Activated B cell treated with CpG ODN at 0.5 μM for 24 hours (primary cell): ENCODE measurements around the gene SLC19A1. TPM values are rescaled to one million over a fixed set of nuclear protein-coding genes. Genes with fewer than 3 reads are reported as not detected.
A peak's percentile ranks its signal among the peaks of the same experiment; 100 is the strongest.

ENCODE experiments used
- ATAC-seq: fragments of 200-7000 bp; cut with Tn5 transposase; one replicate; pipeline ENCODE4 v1.10.0; 2021; ENCODE audit warnings: low read depth, mild to moderate bottlenecking, moderate library complexity
- CTCF ChIA-PET: fragments of 350-600 bp; sonication (Branson Sonifier 250); formaldehyde crosslinking; loops from one replicate; lab custom pipeline; 2021; ENCODE audit warnings: antibody characterized with exemption; lab: Charles Lee
- POLR2A ChIA-PET: fragments of 350-600 bp; sonication (Branson Sonifier 250); formaldehyde crosslinking; loops from one replicate; lab custom pipeline; 2021; ENCODE audit warnings: antibody characterized with exemption; lab: Charles Lee
- DNase-seq: peaks from one replicate; pipeline ENCODE4 v3.0.0; 2022
- H3K27ac Mint-ChIP-seq: one replicate; pipeline ENCODE4 v1.8.0; 2020; ENCODE audit warnings: mixed read lengths
- H3K27me3 Mint-ChIP-seq: one replicate; pipeline ENCODE4 v1.8.0; 2021; ENCODE audit warnings: mixed read lengths
- H3K36me3 Mint-ChIP-seq: one replicate; pipeline ENCODE4 v1.8.0; 2021; ENCODE audit warnings: low read depth, mixed read lengths
- H3K4me1 Mint-ChIP-seq: one replicate; pipeline ENCODE4 v1.8.0; 2021; ENCODE audit warnings: mixed read lengths
- H3K4me3 Mint-ChIP-seq: one replicate; pipeline ENCODE4 v1.8.0; 2020; ENCODE audit warnings: mild to moderate bottlenecking, mixed read lengths
- H3K9me3 Mint-ChIP-seq: one replicate; pipeline ENCODE4 v1.8.0; 2020; ENCODE audit warnings: mixed read lengths
- intact Hi-C: fragments of 100-400 bp; cut with micrococcal nuclease; formaldehyde crosslinking; loops from one replicate; pipeline ENCODE4 v1.15.1; 2024
- total RNA-seq: library from RNA; stranded (reverse); gene quantifications from 2 replicates; pipeline ENCODE4 v1.2.3, GENCODE V29; 2022
- TF ChIP-seq, protein P1 (sequence below): fragments of 200-600 bp; IDR thresholded peaks from one replicate; pipeline ENCODE4 v1.8.0; 2022; ENCODE audit warnings: antibody characterized with exemption, mild to moderate bottlenecking

The SLC19A1 gene
- total RNA-seq, 1 donor from 2014 or later, result 10.7 TPM

DNA sequence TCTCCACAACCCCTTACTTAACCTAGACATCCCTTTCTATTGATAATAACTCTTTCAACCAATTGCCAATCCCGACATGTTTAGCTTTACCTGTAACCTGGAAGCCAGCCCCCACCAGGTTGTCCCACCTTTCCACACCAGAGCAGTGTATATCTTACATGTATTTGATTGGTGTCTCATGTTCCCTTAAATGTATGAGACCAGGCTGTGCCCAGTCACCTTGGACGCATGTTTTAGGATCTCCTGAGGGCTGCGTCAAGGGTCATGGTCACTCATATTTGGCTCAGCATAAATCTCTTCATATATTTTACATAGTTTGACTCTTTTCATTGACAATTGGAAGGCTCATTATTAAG, 5.3 kb upstream of the SLC19A1 start:
- TF ChIP-seq, protein P1, sequence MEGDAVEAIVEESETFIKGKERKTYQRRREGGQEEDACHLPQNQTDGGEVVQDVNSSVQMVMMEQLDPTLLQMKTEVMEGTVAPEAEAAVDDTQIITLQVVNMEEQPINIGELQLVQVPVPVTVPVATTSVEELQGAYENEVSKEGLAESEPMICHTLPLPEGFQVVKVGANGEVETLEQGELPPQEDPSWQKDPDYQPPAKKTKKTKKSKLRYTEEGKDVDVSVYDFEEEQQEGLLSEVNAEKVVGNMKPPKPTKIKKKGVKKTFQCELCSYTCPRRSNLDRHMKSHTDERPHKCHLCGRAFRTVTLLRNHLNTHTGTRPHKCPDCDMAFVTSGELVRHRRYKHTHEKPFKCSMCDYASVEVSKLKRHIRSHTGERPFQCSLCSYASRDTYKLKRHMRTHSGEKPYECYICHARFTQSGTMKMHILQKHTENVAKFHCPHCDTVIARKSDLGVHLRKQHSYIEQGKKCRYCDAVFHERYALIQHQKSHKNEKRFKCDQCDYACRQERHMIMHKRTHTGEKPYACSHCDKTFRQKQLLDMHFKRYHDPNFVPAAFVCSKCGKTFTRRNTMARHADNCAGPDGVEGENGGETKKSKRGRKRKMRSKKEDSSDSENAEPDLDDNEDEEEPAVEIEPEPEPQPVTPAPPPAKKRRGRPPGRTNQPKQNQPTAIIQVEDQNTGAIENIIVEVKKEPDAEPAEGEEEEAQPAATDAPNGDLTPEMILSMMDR, result no peak
- no peak for DNase-seq
- peaks cover 33% of the 10 kb centered on the region for H3K4me1 Mint-ChIP-seq
- H3K27me3 Mint-ChIP-seq, result no peaks in the 10 kb centered on the region
- H3K4me3 Mint-ChIP-seq, result no peak overlapping the region
- H3K36me3 Mint-ChIP-seq, result no peaks in the 10 kb centered on the region
- ChIA-PET CTCF (no interaction called here), POLR2A (no interaction called here)
- H3K27ac Mint-ChIP-seq, result no peak overlapping the region
- intact Hi-C loops, result no loop called here
- ATAC-seq, result no peak
- H3K9me3 Mint-ChIP-seq, result no peaks in the 10 kb centered on the region

DNA sequence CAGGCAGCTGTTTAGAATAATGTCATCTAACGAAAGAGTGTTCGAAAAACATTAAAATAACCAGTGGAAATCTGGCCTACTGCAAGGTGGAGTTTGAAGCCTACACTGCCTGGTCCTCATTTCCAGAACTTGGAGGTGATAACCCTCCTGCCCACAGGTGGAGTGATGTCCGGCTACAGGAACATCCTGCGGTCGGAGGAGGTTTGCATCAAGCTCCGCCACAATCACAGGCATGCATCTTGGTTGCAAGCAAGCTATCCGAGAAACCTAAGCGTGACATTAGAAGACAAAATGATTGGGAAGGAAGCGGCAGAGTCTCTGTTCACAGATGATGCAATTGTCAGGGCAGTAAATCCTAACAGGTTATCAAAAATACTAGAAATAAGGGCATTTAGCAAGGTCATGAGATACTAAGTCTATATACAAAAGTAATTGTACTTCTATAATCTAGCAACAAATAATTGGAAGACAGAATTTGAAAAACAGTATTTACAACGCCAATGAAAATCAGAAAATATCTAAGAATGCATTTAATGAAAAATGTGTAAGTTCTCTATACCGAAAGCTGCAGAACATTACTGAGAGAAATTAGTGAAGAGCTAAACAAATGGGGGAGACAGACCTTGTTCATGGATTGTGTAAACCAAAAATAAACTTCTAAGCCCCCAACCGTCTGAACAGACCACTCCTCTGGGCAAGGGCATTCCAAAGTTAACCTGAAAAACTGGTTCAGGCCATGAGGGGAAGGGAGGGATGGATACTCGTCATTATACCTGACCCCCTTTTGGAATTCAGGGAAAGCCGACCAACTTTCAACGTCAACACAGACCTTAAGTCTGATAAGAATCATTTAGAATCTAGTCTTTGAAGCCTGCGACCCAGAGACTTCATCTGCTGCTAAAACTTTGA, 4.7 kb upstream of the SLC19A1 start:
- CTCF ChIA-PET, result no interaction called here
- no peaks in the 10 kb centered on the region for H3K36me3 Mint-ChIP-seq
- POLR2A ChIA-PET, result no interaction called here
- DNase-seq (no peak), ATAC-seq (no peak)
- TF ChIP-seq, protein P1, result no peak
- H3K27ac Mint-ChIP-seq, result no peak overlapping the region
- H3K9me3 Mint-ChIP-seq, result no peaks in the 10 kb centered on the region
- intact Hi-C loops, result no loop called here
- H3K27me3 Mint-ChIP-seq, result no peaks in the 10 kb centered on the region
- H3K4me3 Mint-ChIP-seq, result no peak overlapping the region
- H3K4me1 Mint-ChIP-seq, result peaks cover 31% of the 10 kb centered on the region

DNA sequence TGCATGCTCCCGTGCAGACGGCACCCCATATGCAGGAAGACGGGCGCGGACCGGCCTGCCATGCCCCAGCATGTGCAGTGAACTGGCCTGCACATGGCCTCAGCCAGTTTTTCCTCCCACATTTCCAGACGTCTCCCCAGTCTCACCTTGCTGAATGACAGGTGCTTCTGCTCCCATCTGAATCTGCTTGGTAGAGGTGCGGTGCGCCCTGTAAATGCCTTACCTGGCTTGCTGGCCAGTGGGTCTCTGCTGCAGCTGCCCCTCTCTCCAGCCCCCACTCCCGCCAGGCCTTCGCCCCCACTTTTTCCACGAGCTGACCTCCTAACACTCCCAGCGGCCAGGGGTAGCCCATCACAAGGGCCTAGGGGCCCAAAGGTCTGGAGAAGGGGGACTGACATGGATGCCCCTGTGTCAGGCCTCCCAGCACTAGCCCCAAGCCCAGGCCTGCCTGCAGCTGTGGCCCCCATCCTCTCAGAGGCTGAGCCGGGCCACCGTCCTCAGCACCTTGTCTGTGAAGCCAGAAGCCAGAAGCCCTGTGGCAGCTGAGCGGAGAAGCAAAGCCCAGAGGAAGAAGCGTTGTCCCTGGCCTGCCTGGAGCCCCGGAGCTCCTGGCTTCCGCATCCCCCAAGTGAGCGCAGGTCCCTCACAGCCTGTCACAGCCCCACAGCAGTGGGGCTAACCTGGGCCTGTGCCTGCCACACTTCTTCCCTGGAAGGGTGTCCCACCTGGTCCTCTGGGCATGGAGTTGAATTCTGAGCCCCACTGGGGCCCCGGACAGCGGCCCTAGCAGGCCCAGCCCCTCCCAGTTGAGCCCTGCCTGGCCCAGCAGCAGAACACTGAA, 3.7 kb upstream of the SLC19A1 start:
- intact Hi-C loops, result no loop called here
- no peak for ATAC-seq
- peaks cover 23% of the 10 kb centered on the region for H3K4me1 Mint-ChIP-seq
- peak overlapping the region; percentile 6 for H3K27ac Mint-ChIP-seq
- TF ChIP-seq, protein P1, result no peak
- no peaks in the 10 kb centered on the region for H3K27me3 Mint-ChIP-seq
- DNase-seq, result peak; percentile 11
- no peak overlapping the region for H3K4me3 Mint-ChIP-seq
- ChIA-PET POLR2A (no interaction called here), CTCF (no interaction called here)
- H3K36me3 Mint-ChIP-seq, result no peaks in the 10 kb centered on the region
- no peaks in the 10 kb centered on the region for H3K9me3 Mint-ChIP-seq

DNA sequence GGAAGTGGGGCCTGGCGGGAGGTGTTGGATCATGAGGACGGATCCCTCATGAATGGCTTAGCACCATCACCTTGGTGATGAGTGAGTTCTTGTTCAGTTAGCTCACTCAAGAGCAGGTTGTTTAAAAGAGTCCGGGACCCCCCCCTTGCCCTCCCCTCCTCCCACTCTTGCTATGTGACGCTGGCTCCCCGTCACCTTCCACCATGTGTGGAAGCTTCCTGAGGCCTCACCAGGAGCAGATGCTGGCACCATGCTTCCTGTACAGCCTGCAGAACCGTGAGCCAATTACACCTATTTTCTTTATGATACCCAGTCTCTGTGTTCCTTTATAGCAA, 3.0 kb upstream of the SLC19A1 start:
- Mint-ChIP-seq H3K27ac (no peak overlapping the region), H3K27me3 (no peaks in the 10 kb centered on the region)

More for the DNA sequence above, 3.0 kb upstream of the SLC19A1 start:
- peaks cover 18% of the 10 kb centered on the region for H3K4me1 Mint-ChIP-seq
- intact Hi-C loops, result no loop called here
- ChIA-PET CTCF (no interaction called here), POLR2A (no interaction called here)
- H3K9me3 Mint-ChIP-seq, result no peaks in the 10 kb centered on the region
- H3K36me3 Mint-ChIP-seq, result no peaks in the 10 kb centered on the region
- TF ChIP-seq, protein P1, result no peak
- no peak overlapping the region for H3K4me3 Mint-ChIP-seq
- no peak for DNase-seq
- ATAC-seq, result no peak
